Ascending aorta (tissue), 2 donors: ENCODE measurements around the gene OR4D1. TPM values are rescaled to one million over a fixed set of nuclear protein-coding genes. Genes with fewer than 3 reads are reported as not detected.

Experiments used
- DNase-seq, 2 donors: peaks; one replicate each; pipeline ENCODE4 v3.0.0-alpha.2; 2019; ENCODE audit warnings: low spot score in 2 of 2
- H3K27ac ChIP-seq, 2 donors: fragments of 200-600 bp; sonication (generic); one replicate each; pipeline ENCODE4 v1.5.1; 2016 to 2017; ENCODE audit warnings: mild to moderate bottlenecking in 1 of 2
- H3K27me3 ChIP-seq: fragments of 200-600 bp; sonication (generic); one replicate; pipeline ENCODE4 v1.5.1; 2017
- H3K36me3 ChIP-seq, 2 donors: fragments of 200-600 bp; sonication (generic); one replicate each; pipeline ENCODE4 v1.5.1; 2016
- H3K4me1 ChIP-seq, 2 donors: fragments of 200-600 bp; sonication (generic); one replicate each; pipeline ENCODE4 v1.5.1; 2016 to 2017; ENCODE audit warnings: mild to moderate bottlenecking in 1 of 2
- H3K4me3 ChIP-seq, 2 donors: fragments of 200-600 bp; sonication (generic); one replicate each; pipeline ENCODE4 v1.5.1; 2016 to 2017; ENCODE audit warnings: mild to moderate bottlenecking in 1 of 2
- H3K9me3 ChIP-seq, 2 donors: fragments of 200-600 bp; sonication (generic); one replicate each; pipeline ENCODE4 v1.5.1; 2016
- CTCF ChIP-seq, 3 experiments: fragments of 200-600 bp in 2 of 3; fragments of 450-650 bp in 1 of 3; sonication (generic) in 2 of 3; IDR thresholded peaks; one replicate each; pipeline ENCODE4 v1.5.1; 2016 to 2019; ENCODE audit warnings: antibody characterized with exemption in 3 of 3, mild to moderate bottlenecking in 1 of 3, moderate library complexity in 1 of 3
- intact Hi-C: fragments of 100-400 bp; cut with DNase I; formaldehyde crosslinking; loops from one replicate; pipeline ENCODE4 v1.15.1; 2023
- total RNA-seq: library from RNA; depleted of rRNA; stranded (reverse); fragments of >200 nt; gene quantifications from one replicate; pipeline ENCODE4 v1.1.0, GENCODE V29; 2016

Gene OR4D1
- total RNA-seq, 1 donor from 2014 or later = not detected

- Histone ChIP-seq H3K27ac (no peak overlapping the region), H3K4me1 (no peaks in the 10 kb centered on the region), H3K36me3 (no peaks in the 10 kb centered on the region), H3K27me3 (no peaks in the 10 kb centered on the region), H3K4me3 (no peak overlapping the region), H3K9me3 (no peaks in the 10 kb centered on the region)
- no peak for TF ChIP-seq CTCF (IDR thresholded peaks at IDR 0.05)
- no peak for DNase-seq
- intact Hi-C loops = no loop called here
These were observed 33.6 kb downstream of the OR4D1 start for GRCh38 chr17:58181796-58182195.

- no peaks in the 10 kb centered on the region for H3K36me3 ChIP-seq
- H3K27me3 ChIP-seq = no peaks in the 10 kb centered on the region
- intact Hi-C loops = no loop called here
- no peak for DNase-seq
- H3K27ac ChIP-seq = no peak overlapping the region
- no peaks in the 10 kb centered on the region for H3K4me1 ChIP-seq
- H3K9me3 ChIP-seq = no peaks in the 10 kb centered on the region
- H3K4me3 ChIP-seq = no peak overlapping the region
- TF ChIP-seq CTCF (IDR thresholded peaks at IDR 0.05) = no peak
These were observed 35.3 kb downstream of the OR4D1 start for GRCh38 chr17:58183514-58183913.

DNA sequence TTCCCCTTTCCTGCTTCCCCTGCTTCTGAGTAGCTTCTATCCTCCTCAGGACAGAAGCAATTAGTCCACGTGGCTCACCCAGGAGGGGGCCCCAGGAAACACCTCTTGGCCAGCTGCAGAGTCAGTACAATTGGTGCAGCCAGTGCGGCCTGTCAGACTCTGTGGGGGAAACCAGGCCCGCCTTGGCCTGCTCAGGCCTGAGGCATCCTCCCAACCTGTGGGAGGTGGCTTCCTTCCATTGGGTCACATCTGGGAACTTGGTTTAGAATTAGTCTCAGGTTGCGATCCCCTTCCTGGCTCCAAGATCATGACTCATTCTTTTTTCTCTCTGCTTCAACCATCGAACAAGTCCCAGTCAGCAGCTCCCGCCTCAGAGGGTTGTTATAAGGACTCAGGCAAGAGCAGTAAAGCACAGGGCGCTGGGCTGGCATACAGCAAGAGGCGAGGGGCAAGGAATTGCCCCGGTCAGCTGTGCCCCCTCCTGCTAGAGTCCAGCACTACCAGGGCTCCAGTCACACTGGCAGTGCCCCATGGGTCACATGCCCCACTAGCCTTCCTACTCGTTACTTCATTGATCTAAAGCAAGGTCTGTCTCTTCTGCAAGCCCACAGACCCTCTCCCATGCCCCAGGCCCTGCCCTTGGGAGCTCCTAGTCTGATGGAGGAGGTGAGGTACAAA, 36.3 kb downstream of the OR4D1 start:
- H3K4me3 ChIP-seq = no peak overlapping the region
- peak in 1 of 2 donors; percentile 38 for DNase-seq
- H3K9me3 ChIP-seq = no peaks in the 10 kb centered on the region
- TF ChIP-seq CTCF (IDR thresholded peaks at IDR 0.05) = no peak
- H3K36me3 ChIP-seq = no peaks in the 10 kb centered on the region
- no peaks in the 10 kb centered on the region for H3K4me1 ChIP-seq
- H3K27me3 ChIP-seq = no peaks in the 10 kb centered on the region
- H3K27ac ChIP-seq = no peak overlapping the region
- intact Hi-C loops = no loop called here

- TF ChIP-seq CTCF (IDR thresholded peaks at IDR 0.05) = no peak
- DNase-seq = peak in 1 of 2 donors; percentile 50
- Histone ChIP-seq H3K9me3 (no peaks in the 10 kb centered on the region), H3K27me3 (no peaks in the 10 kb centered on the region), H3K27ac (no peak overlapping the region), H3K4me3 (no peak overlapping the region), H3K4me1 (no peaks in the 10 kb centered on the region), H3K36me3 (no peaks in the 10 kb centered on the region)
- intact Hi-C loops = no loop called here
These were observed 37.0 kb downstream of the OR4D1 start for GRCh38 chr17:58184986-58185761.

DNA sequence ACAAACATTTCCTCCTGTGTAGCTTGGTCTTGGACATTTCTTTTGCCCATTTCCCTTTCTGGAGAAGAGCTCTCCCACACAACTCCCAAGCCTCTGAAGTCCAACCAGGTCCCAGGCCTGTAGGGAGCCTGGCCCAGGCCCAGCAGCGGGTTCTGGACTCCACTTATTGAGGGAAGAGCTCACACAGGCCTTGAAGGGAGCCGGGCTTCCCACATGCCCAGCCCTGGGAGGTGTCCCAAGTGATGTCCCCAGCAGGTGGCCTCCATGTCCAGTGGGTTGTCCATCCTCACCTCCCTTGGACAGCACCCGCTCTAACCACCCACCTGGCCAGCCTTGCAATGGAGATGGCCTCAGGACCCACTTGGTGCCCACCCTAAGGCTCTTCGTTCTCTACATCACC, 38.4 kb downstream of the OR4D1 start:
- H3K27me3 ChIP-seq = no peaks in the 10 kb centered on the region
- no peak overlapping the region for H3K27ac ChIP-seq
- H3K36me3 ChIP-seq = no peaks in the 10 kb centered on the region
- DNase-seq = peak in 1 of 2 donors; percentile 43
- TF ChIP-seq CTCF (IDR thresholded peaks at IDR 0.05) = no peak
- no peaks in the 10 kb centered on the region for H3K4me1 ChIP-seq
- intact Hi-C loops = no loop called here
- H3K4me3 ChIP-seq = no peak overlapping the region
- H3K9me3 ChIP-seq = no peaks in the 10 kb centered on the region
